Stimulated activated CD4-positive, alpha-beta T cell treated with anti-CD3 and anti-CD28 coated beads, Interleukin-4, amount 100 ng/mL, for 24 hours (primary cell): ENCODE data around the gene NDRG2.
"Not testable (repeated sequence)": the region's sequence is repeated elsewhere in the genome, so short reads cannot be mapped to it uniquely, and the experiment has no call there.

Experiments
- DNase-seq: peaks from one replicate; pipeline ENCODE4 v3.0.0-alpha.2; 2020

NDRG2 gene

DNA sequence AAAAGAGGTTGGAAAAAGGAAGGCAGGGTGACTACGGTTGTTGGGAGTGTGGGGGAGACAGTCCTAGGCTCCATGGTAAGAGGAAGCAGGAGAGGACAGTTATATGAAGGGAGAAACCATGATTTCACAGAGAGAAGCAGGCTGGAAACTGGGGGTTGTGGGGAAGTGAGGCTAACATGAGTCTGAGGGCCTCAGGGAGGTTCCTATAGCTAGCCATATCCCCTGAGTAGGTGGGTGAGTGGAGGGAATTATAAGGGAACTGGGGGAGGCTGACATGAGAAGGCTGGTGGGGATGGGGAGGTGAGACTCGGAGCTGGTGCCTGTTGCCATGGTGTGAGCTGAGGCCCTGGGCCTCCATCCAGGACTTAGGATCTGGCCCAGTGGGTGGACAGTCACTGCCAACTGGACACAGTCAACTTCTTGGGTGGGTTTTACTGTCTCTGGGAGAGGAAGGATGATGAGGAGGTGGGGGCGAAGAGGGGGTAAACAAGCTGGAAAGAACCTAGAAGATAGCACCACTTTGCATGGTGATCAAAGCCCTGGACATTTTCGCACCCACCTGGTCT, 8.4 kb upstream of the NDRG2 start:
- no peak for DNase-seq

DNA sequence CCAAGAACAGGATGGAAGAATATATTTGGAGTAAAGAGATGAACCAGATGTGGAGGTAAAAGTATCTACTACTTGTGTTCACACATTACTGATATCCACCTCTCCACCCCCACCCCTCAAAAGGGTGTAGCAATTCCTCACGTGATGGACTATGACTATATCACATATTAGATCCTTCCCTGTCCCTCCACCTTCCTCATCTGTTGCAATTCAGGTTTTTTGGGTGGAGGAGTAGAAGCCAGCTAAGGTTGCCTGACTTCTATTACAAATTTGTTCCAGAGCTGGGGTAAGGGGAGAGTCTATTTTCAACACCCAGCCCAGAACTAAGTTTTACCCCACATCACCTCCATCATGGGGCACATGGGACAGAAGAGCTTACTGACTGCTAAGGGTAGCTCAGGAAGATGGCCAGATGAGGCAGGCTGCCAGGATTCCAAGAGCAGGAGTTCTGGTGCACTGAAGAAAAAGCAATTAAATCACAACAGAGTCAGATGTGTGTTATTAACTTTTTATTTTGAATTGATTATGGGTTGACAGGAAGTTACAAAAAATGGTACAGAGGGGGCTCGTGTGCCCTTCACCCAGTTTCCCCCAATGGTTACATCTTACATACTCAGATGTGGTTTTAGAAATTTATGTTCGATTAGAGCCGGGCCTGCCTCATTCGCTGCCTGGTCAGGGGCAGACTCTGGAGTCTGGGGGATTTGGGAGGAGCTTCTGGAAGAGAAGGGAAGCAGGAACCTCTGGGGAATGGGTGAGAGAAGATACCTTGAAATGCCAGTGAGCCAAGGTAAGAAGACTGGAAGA, 7.7 kb upstream of the NDRG2 start:
- no peak for DNase-seq

DNA sequence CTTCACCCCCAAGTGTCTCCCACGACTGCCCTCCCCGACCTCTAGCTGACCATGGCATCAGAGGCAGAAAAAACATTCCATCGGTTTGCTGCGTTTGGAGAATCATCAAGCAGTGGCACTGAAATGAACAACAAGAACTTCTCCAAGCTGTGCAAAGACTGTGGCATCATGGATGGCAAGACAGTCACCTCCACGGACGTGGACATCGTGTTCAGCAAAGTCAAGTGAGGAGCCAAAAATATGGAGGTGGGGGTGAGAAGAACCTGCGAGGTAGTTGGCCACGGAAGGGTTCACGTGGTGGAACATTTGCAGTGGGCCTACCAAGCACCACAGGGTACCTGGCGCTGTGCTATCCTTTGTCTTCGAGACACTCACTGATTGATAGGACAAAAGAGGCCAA, 5.7 kb upstream of the NDRG2 start:
- no peak for DNase-seq

DNA sequence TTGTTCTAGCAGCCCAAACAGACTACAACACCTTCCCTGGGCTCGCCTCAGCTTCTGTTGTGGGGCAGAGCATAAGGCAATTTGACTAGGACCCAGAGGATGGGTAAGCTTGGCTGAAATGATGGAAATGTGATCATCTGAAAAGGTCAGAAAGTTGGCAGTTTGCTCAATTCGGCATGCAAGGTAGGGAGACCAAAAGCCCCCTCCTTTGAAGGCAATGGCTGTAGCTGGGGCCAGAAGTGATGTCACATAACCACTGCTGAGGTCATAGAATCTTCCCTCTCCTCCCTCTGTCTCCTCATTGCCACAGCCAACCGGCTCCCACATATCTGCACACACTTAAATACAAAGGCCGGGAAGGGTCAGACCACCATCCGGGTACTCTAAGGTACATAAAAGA, 5.1 kb upstream of the NDRG2 start, which contains the start of gene TPPP2:
TSS of gene TPPP2 (plus strand) at position 301 of the 400 bp plus-strand sequence. CDS start 365 bp downstream, outside the sequence.
- no peak for DNase-seq

GRCh38 chr14:21026988-21027315, 2.1 kb upstream of the NDRG2 start:
- DNase-seq: no peak

DNA sequence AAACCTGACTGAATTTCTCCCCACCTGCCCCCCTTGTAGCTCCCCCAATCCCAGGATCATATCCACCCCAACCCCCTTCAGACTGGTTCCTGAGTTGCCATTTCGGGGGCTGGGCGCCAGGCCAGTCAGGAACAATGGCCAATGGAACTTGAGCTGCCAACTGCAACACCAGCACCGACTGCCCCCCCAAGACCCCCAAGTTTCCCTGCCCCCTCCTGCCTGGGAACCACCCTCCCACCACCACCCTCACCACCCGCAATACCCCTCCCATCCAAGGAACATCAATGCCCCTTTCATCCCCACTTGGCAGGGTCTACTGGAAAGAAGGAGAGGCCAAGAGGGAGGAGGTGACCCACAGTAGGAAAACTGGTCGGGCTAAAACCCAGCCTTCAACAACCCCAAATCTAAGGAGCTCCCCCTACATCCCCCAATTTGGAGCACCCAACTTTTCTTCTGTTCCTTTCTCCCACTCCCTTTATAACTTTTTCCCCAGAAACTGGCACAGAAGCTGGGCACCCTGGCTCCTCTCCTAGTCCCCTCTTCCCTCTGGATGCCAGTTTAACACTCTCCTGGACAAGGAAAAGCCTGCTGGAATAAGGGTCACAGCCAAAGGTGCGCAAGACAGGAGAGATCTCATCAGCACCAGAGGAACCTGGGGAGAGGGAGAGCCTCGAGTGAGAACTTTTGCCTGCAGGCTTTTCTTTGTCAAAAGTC, 1.6 kb upstream of the NDRG2 start:
- no peak for DNase-seq

DNA sequence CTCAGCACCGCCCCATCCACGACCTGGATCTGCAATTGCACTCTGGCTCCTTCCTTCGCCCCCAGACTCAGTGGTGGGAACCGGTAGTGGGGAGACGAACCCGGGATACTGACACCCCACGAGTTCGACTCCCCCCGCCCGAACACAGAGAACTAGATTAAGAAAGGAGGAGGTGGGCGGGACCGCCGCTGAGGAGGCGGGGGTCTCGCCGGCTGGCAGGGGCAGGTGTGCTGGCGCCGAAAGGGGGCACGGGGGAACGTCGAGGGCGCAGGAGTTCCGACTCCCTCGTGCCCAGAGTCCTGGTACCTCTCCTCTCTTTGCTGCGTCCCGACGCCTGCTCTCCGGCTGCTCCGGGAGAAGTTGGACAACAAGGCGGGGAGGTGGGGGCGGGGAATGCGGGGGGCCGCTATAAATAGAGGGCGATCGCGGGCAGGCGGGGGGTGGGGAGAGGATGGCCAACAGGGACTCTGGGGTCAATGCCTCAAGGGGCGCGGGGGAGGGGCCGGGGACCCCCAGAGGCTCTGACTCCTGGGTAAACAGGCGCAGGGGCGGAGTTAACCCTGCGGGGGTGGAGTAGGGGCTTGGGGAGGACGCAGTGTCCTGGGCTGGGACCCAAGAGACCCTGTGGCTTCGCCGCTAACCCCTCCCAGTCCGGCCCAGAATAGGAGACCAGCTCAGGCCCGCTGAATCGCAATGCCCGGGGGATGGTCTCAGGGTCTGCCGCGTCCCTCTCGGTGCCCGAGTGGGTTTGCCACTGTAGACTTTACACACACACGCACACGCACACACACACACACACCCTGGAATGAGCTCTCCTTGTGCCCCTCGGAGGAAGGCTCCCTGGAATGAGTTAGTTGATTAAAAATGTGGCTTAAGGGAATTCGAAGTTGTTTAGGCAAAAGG, 761 bp upstream of the NDRG2 start:
- no peak for DNase-seq

GRCh38 chr14:21023817-21024584, 860 bp downstream of the NDRG2 start:
- DNase-seq: no peak

- no peak for DNase-seq
Measured at GRCh38 chr14:21023174-21023573, 1.7 kb downstream of the NDRG2 start.

DNA sequence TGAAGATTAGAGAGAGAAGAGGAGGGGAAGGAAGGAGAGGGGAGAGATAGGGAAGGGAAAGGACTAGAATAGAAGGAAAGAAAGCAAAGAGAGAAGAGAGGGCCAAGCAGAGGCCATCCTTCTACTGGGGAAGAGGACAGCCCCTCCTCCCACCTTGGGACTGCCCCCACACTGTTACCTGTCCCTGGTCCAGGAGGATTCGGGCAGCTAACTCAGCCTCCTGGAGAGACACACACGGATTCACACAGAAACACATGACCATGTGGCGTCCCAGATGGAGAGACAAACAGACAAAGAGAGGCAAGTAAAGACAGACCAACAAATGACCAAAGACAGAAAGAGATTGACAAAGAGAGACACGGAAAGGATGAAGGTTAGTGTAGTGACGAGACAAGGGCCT, 2.2 kb downstream of the NDRG2 start:
- DNase-seq: no peak

GRCh38 chr14:21020977-21021545, 3.8 kb downstream of the NDRG2 start:
- no peak for DNase-seq

GRCh38 chr14:21019366-21019765, 5.5 kb downstream of the NDRG2 start:
- no peak for DNase-seq

DNA sequence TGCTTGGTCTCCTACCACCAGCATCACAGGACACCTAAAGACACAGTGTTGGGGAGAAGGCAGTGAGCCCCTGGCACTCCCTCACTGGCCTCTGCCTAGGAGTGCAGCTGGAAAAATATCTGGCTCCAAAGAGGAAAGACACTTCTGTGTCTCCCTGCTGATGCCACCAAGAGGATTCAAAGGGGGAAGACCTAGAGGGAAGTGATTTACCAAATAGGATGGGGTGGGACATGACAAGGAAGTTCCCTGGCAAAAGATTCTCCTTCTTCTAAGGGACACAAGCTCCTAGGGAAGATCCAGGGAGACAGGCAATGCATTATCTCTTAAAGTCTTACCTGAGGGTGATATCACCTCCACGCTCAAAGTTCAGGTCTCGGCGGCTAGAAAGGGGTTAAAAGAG, 6.1 kb downstream of the NDRG2 start:
- DNase-seq: no peak

GRCh38 chr14:21018286-21018685, 6.6 kb downstream of the NDRG2 start:
- no peak for DNase-seq

- no peak for DNase-seq
Measured at GRCh38 chr14:21017528-21018245, 7.2 kb downstream of the NDRG2 start.

DNA sequence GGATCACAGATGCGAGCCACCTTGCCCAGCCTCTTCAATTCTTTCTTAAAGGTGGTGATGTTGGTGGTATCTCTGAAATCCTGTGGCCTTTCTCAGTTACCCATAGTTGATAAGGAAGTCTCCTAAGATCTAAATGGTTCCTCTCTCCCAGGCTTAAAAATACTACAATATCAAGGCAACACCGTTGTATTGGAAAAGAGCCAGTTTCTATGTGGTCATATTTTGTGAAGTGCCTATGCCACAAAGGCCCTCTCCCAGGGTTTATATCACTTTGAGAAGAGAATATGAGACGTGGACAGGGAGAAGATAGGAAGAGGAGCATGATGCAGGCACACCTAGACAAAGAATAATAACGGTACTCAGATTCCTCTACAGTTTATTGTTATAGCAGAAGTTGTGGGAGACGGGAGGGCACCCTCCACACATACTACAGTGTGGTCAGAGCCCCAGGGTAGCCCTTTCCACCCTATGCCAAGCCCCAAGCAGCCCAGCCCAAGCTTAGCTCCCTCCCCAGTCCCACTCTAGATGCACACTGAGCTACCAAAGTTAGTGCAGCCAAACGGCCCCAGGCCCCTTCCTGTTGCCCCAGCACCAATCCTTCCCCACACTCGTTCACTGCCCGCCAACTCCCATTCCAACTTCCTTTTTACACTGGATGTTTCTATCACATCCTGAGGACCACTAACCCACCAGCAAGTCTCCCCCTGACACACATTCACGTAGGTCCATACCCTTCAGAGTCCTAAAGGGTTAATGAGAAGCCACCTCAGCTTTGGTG, 8.3 kb downstream of the NDRG2 start:
- no peak for DNase-seq

DNA sequence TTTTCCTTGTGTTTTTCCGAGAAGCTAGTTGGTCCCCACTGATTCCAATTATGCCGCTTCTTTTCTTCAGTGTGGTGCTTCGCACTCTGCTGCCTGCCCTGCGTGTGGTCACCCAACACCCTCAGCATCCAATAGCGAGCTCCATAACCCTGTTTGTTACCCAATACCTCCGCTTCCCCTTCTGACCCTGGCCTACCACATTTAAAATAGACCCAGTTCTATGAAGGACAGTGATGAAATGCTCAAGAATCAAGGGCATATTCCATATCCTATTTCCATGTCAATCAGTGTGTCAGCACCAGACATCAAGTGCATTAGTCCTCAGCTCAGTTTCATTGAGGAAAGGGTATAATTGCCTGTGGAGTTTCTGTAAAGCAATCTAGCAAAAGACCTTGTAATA, 9.5 kb downstream of the NDRG2 start:
- no peak for DNase-seq

DNA sequence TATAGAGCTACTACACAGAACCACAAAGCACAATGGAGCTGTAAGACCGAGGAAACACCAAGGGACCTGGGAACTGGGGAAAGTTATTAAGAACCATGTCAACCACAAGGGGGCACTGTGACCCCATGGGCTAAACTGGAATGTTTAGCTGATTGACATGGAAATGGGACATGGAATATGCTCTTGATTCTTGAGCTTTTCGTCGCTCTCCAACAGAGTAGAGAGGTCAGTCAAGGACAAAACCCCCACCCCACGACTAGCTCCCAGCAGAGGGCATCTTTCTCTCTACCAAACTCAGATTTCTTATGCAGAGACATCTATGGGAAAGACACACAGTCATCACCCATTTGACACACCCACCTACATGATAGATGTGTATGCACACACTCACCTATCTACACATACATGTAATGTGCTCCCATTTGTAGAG, 10.1 kb downstream of the NDRG2 start:
- DNase-seq: peak; percentile 86

GRCh38 chr14:21011136-21011535, 13.7 kb downstream of the NDRG2 start:
- DNase-seq: no peak

GRCh38 chr14:21009721-21010120, 15.1 kb downstream of the NDRG2 start:
- DNase-seq: not testable (repeated sequence)
